HEK293T (cell line): ENCODE measurements around the gene IL12B.

Experiments
- CTCF ChIA-PET: fragments of 350-600 bp; formaldehyde crosslinking; extraction: SDS; loops from one replicate; lab custom pipeline; 2021; ENCODE audit warnings: antibody characterized with exemption, inconsistent platforms; lab: Yijun Ruan, JAX
- POLR2A ChIA-PET: fragments of 350-600 bp; formaldehyde crosslinking; extraction: SDS; loops from one replicate; lab custom pipeline; 2020; ENCODE audit warnings: antibody characterized with exemption, inconsistent platforms; lab: Yijun Ruan, JAX
- DNase-seq: peaks from one replicate; pipeline ENCODE4 v3.0.0; 2012; ENCODE audit warnings: mixed read lengths; ENCODE audit errors: extremely low spot score
- ARNT ChIP-seq: fragments of 450-650 bp; IDR thresholded peaks from 2 replicates; pipeline ENCODE4 v1.6.1; 2017; ENCODE audit warnings: mild to moderate bottlenecking
- BHLHE40 ChIP-seq: fragments of 450-650 bp; IDR thresholded peaks from 2 replicates; pipeline ENCODE4 v1.6.1; 2016; ENCODE audit warnings: mild to moderate bottlenecking, moderate library complexity, borderline replicate concordance
- CTBP1 ChIP-seq: fragments of 450-650 bp; IDR thresholded peaks from 2 replicates; pipeline ENCODE4 v1.6.1; 2016; ENCODE audit warnings: borderline replicate concordance
- ELF4 ChIP-seq: fragments of 450-650 bp; IDR thresholded peaks from 2 replicates; pipeline ENCODE4 v1.6.1; 2017; ENCODE audit warnings: antibody characterized with exemption
- FOXA1 ChIP-seq: fragments of 450-650 bp; IDR thresholded peaks from 2 replicates; pipeline ENCODE4 v1.6.1; 2016; ENCODE audit warnings: mild to moderate bottlenecking
- FOXK2 ChIP-seq: fragments of 450-650 bp; IDR thresholded peaks from 2 replicates; pipeline ENCODE4 v1.6.1; 2016; ENCODE audit warnings: mild to moderate bottlenecking
- FOXM1 ChIP-seq: fragments of 450-650 bp; IDR thresholded peaks from 2 replicates; pipeline ENCODE4 v1.6.1; 2017; ENCODE audit warnings: mild to moderate bottlenecking, borderline replicate concordance
- HDGF ChIP-seq: fragments of 450-650 bp; IDR thresholded peaks from 2 replicates; pipeline ENCODE4 v1.6.1; 2017; ENCODE audit warnings: antibody characterized with exemption, borderline replicate concordance
- L3MBTL2 ChIP-seq: fragments of 450-650 bp; conservative IDR thresholded peaks from 2 replicates; pipeline ENCODE4 v1.6.1; 2016; ENCODE audit warnings: mild to moderate bottlenecking
- LEF1 ChIP-seq: fragments of 450-650 bp; IDR thresholded peaks from 2 replicates; pipeline ENCODE4 v1.6.1; 2017; ENCODE audit warnings: mild to moderate bottlenecking, borderline replicate concordance
- NFRKB ChIP-seq: fragments of 450-650 bp; IDR thresholded peaks from 2 replicates; pipeline ENCODE4 v1.6.1; 2016; ENCODE audit warnings: mild to moderate bottlenecking, moderate library complexity
- PKNOX1 ChIP-seq: fragments of 450-650 bp; IDR thresholded peaks from 2 replicates; pipeline ENCODE4 v1.6.1; 2016
- SP1 ChIP-seq: fragments of 450-650 bp; IDR thresholded peaks from 2 replicates; pipeline ENCODE4 v1.6.1; 2017
- SUZ12 ChIP-seq: fragments of 450-650 bp; IDR thresholded peaks from 2 replicates; pipeline ENCODE4 v1.6.1; 2016; ENCODE audit warnings: mild to moderate bottlenecking
- TARDBP ChIP-seq: fragments of 450-650 bp; IDR thresholded peaks from 2 replicates; pipeline ENCODE4 v1.6.1; 2016
- ZNF384 ChIP-seq: fragments of 450-650 bp; IDR thresholded peaks from 2 replicates; pipeline ENCODE4 v1.6.1; 2016

IL12B gene

GRCh38 chr5:159345861-159346260 is 15.6 kb upstream of the IL12B start:
- no peak for TF ChIP-seq HDGF
- TF ChIP-seq CTBP1 = no peak
- no peak for TF ChIP-seq SUZ12
- TF ChIP-seq SP1 = no peak
- no peak for TF ChIP-seq ARNT
- TF ChIP-seq TARDBP = no peak
- no peak for TF ChIP-seq FOXM1
- no peak for TF ChIP-seq ELF4
- no peak for TF ChIP-seq BHLHE40
- TF ChIP-seq L3MBTL2 = no peak
- no peak for TF ChIP-seq PKNOX1
- TF ChIP-seq FOXA1 = no peak
- TF ChIP-seq ZNF384 = no peak
- ChIA-PET CTCF (no interaction called here), POLR2A (no interaction called here)
- no peak for DNase-seq

GRCh38 chr5:159345336-159345735 is 15.0 kb upstream of the IL12B start:
- DNase-seq = no peak
- ChIA-PET CTCF (no interaction called here), POLR2A (no interaction called here)
- TF ChIP-seq SP1 = no peak
- no peak for TF ChIP-seq ZNF384
- no peak for TF ChIP-seq BHLHE40
- no peak for TF ChIP-seq ELF4
- TF ChIP-seq PKNOX1 = no peak
- TF ChIP-seq FOXA1 = no peak
- TF ChIP-seq FOXM1 = no peak
- no peak for TF ChIP-seq CTBP1
- TF ChIP-seq ARNT = no peak

- no peak for DNase-seq
- TF ChIP-seq PKNOX1 = no peak
- POLR2A ChIA-PET = no interaction called here
- CTCF ChIA-PET = no interaction called here
Measured at GRCh38 chr5:159343295-159344094, 13.2 kb upstream of the IL12B start.

GRCh38 chr5:159342840-159343239 is 12.6 kb upstream of the IL12B start:
- TF ChIP-seq ARNT (no peak), SUZ12 (no peak), L3MBTL2 (no peak), ZNF384 (no peak), FOXK2 (no peak), HDGF (no peak), NFRKB (no peak), BHLHE40 (no peak), CTBP1 (no peak), LEF1 (no peak), PKNOX1 (no peak), FOXM1 (no peak)
- no peak for DNase-seq
- ChIA-PET POLR2A (no interaction called here), CTCF (no interaction called here)

GRCh38 chr5:159341906-159342310 is 11.6 kb upstream of the IL12B start:
- no peak for TF ChIP-seq ARNT
- peak; percentile 73 for TF ChIP-seq PKNOX1
- TF ChIP-seq L3MBTL2 = peak; percentile 31
- peak; percentile 62 for DNase-seq
- CTCF ChIA-PET = interaction anchor here (1.5 kb wide), 1 partner anchor 9 kb away, joined by 12 read pairs; no protein-coding TSS in a partner anchor
- POLR2A ChIA-PET = interaction anchor here (0.7 kb wide), 1 partner anchor 10 kb away, joined by 4 read pairs; no protein-coding TSS in a partner anchor

GRCh38 chr5:159341145-159341544 is 10.9 kb upstream of the IL12B start:
- POLR2A ChIA-PET = interaction anchor here (1.3 kb wide), 1 partner anchor 10 kb away, joined by 3 read pairs; no protein-coding TSS in a partner anchor
- DNase-seq = no peak
- CTCF ChIA-PET = interaction anchor here (1.5 kb wide), 1 partner anchor 9 kb away, joined by 12 read pairs; no protein-coding TSS in a partner anchor
- TF ChIP-seq ZNF384 (no peak), LEF1 (no peak), SP1 (no peak), FOXM1 (no peak), ELF4 (no peak), NFRKB (no peak), PKNOX1 (no peak), TARDBP (no peak), SUZ12 (no peak), L3MBTL2 (no peak), ARNT (no peak), FOXK2 (no peak), CTBP1 (no peak), BHLHE40 (no peak), HDGF (no peak), FOXA1 (no peak)
